Measurements from ENCODE around the gene PPIL4. TPM values are rescaled to one million over a fixed set of nuclear protein-coding genes. Genes with fewer than 3 reads are reported as not detected.

Gene PPIL4
- total and polyA plus RNA-seq, 2 of the 13 experiments (the other 11 are each of a cell fraction or from before 2014, with no cell fraction given) = 5.5 to 46.0 TPM

- peak; percentile 42; the same call in 1 of the 2 replicates for TF ChIP-seq GATA4 (IDR thresholded peaks at IDR 0.05; ENCODE audit: borderline replicate concordance, low read depth)
- no peak for TF ChIP-seq DBP (CRISPR knock-in tag; IDR thresholded peaks at IDR 0.05; ENCODE audit: not compliant biosample characterization)
- peak; percentile 77 for TF ChIP-seq ZFX (CRISPR knock-in tag; IDR thresholded peaks at IDR 0.05; ENCODE audit: low read depth)
- TF ChIP-seq POGK (CRISPR knock-in tag; conservative IDR thresholded peaks at IDR 0.05) = peak; percentile 49; the same call in 1 of the 2 replicates
- no peak; the same call in 1 of the 2 replicates for TF ChIP-seq CBX5 (CRISPR knock-in tag; IDR thresholded peaks at IDR 0.05; ENCODE audit: borderline replicate concordance)
- TF ChIP-seq NFAT5 (CRISPR knock-in tag; IDR thresholded peaks at IDR 0.05) = no peak
- peak; percentile 88 for TF ChIP-seq ZNF414 (CRISPR knock-in tag; IDR thresholded peaks at IDR 0.05)
- TF ChIP-seq, protein P1, sequence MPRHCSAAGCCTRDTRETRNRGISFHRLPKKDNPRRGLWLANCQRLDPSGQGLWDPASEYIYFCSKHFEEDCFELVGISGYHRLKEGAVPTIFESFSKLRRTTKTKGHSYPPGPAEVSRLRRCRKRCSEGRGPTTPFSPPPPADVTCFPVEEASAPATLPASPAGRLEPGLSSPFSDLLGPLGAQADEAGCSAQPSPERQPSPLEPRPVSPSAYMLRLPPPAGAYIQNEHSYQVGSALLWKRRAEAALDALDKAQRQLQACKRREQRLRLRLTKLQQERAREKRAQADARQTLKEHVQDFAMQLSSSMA (CRISPR knock-in tag; IDR thresholded peaks at IDR 0.05) = peak; percentile 96
- peak; percentile 75; the same call in 1 of the 2 replicates for TF ChIP-seq CHD4 (IDR thresholded peaks at IDR 0.05; ENCODE audit: borderline replicate concordance, low read length)
- TF ChIP-seq, protein P2, sequence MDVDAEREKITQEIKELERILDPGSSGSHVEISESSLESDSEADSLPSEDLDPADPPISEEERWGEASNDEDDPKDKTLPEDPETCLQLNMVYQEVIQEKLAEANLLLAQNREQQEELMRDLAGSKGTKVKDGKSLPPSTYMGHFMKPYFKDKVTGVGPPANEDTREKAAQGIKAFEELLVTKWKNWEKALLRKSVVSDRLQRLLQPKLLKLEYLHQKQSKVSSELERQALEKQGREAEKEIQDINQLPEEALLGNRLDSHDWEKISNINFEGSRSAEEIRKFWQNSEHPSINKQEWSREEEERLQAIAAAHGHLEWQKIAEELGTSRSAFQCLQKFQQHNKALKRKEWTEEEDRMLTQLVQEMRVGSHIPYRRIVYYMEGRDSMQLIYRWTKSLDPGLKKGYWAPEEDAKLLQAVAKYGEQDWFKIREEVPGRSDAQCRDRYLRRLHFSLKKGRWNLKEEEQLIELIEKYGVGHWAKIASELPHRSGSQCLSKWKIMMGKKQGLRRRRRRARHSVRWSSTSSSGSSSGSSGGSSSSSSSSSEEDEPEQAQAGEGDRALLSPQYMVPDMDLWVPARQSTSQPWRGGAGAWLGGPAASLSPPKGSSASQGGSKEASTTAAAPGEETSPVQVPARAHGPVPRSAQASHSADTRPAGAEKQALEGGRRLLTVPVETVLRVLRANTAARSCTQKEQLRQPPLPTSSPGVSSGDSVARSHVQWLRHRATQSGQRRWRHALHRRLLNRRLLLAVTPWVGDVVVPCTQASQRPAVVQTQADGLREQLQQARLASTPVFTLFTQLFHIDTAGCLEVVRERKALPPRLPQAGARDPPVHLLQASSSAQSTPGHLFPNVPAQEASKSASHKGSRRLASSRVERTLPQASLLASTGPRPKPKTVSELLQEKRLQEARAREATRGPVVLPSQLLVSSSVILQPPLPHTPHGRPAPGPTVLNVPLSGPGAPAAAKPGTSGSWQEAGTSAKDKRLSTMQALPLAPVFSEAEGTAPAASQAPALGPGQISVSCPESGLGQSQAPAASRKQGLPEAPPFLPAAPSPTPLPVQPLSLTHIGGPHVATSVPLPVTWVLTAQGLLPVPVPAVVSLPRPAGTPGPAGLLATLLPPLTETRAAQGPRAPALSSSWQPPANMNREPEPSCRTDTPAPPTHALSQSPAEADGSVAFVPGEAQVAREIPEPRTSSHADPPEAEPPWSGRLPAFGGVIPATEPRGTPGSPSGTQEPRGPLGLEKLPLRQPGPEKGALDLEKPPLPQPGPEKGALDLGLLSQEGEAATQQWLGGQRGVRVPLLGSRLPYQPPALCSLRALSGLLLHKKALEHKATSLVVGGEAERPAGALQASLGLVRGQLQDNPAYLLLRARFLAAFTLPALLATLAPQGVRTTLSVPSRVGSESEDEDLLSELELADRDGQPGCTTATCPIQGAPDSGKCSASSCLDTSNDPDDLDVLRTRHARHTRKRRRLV (CRISPR knock-in tag; IDR thresholded peaks at IDR 0.05) = peak; percentile 74; the same call in 1 of the 2 replicates
- no peak for TF ChIP-seq ATRX (CRISPR knock-in tag; IDR thresholded peaks at IDR 0.05; ENCODE audit: borderline replicate concordance)
Observed at GRCh38 chr6:149484733-149485700, 60.8 kb downstream of the PPIL4 start, which contains the start of gene ZC3H12D (continued).
